C4-2B (cell line): ENCODE measurements around the gene DNAJA4.

Experiments
- H3K27ac ChIP-seq: fragments of 450-650 bp; 2 replicates; pipeline ENCODE4 v1.5.1; 2017
- CTCF ChIP-seq: fragments of 450-650 bp; conservative IDR thresholded peaks from 2 replicates; pipeline ENCODE4 v1.5.1; 2017; ENCODE audit warnings: mild to moderate bottlenecking
- ZFX ChIP-seq: fragments of 450-650 bp; IDR thresholded peaks from 2 replicates; pipeline ENCODE4 v1.6.1; 2017

Gene DNAJA4

DNA sequence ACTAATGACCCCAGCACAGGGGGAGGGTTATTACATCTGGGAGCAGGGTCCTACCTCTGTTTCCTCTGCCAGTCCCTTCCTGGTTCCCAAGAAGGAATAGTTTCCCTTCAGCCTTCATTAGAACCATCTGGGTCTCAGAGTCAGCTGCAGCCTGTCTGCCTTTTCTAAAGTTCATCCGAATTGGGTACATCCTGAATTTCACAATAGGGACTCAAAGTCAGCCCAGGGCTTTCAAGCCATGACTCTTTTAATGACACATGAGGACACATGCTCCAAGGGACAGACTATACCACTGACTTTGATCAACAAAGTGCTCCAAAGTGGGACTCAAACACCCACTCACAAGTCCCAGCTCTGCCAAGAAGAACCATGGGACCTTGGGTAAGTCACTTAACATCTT lies 63.1 kb downstream of the DNAJA4 start:
- TF ChIP-seq CTCF (no peak), ZFX (no peak)
- H3K27ac ChIP-seq = no peak overlapping the region

DNA sequence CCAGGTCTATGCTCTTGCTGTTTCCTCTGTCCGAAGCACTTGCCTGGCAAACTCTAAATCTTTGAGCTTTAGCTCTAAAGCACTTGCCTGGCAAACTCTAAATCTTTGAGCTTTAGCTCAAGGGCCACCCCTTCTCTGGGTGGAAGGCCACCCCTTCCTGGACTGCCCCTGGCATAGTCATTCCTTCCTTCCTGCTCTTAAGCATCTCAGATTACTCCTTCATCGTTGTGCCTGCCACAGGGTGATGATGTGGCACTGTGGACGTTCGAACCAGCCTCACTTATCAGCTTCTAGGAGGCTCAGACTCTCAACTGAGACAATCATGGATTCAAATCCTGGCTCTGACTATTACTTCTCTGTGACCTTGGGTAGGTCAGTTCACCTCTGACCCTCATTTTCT lies 65.3 kb downstream of the DNAJA4 start:
- no peak overlapping the region for H3K27ac ChIP-seq
- no peak for TF ChIP-seq ZFX
- TF ChIP-seq CTCF = no peak
